Breast epithelium (tissue), 3 donors: ENCODE measurements around the gene SBNO1.

Source experiments
- POLR2A ChIP-seq: fragments of 450-650 bp; IDR thresholded peaks from one replicate; pipeline ENCODE4 v1.6.1; 2016; ENCODE audit warnings: antibody characterized with exemption, mild to moderate bottlenecking, moderate library complexity
- POLR2AphosphoS5 ChIP-seq, 3 donors: sonication (generic); formaldehyde crosslinking; IDR thresholded peaks; one replicate each; pipeline ENCODE4 v1.6.1; 2017; ENCODE audit warnings: antibody characterized with exemption in 3 of 3
- TF ChIP-seq, protein P1 (sequence below), 3 donors: fragments of 450-650 bp; IDR thresholded peaks; one replicate each; pipeline ENCODE4 v1.5.1; 2016 to 2017; ENCODE audit warnings: antibody characterized with exemption in 3 of 3, mild to moderate bottlenecking in 3 of 3, moderate library complexity in 3 of 3

GRCh38 chr12:123395236-123395635, 30.6 kb upstream of the SBNO1 start:
- TF ChIP-seq, protein P1, sequence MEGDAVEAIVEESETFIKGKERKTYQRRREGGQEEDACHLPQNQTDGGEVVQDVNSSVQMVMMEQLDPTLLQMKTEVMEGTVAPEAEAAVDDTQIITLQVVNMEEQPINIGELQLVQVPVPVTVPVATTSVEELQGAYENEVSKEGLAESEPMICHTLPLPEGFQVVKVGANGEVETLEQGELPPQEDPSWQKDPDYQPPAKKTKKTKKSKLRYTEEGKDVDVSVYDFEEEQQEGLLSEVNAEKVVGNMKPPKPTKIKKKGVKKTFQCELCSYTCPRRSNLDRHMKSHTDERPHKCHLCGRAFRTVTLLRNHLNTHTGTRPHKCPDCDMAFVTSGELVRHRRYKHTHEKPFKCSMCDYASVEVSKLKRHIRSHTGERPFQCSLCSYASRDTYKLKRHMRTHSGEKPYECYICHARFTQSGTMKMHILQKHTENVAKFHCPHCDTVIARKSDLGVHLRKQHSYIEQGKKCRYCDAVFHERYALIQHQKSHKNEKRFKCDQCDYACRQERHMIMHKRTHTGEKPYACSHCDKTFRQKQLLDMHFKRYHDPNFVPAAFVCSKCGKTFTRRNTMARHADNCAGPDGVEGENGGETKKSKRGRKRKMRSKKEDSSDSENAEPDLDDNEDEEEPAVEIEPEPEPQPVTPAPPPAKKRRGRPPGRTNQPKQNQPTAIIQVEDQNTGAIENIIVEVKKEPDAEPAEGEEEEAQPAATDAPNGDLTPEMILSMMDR (IDR thresholded peaks at IDR 0.05), result no peak
- TF ChIP-seq POLR2A (no peak), POLR2AphosphoS5 (IDR thresholded peaks at IDR 0.05) (no peak)
